LNCaP clone FGC (cell line): ENCODE measurements around the gene DDX1.
A peak's percentile ranks its signal among the peaks of the same experiment; 100 is the strongest.

Source experiments
- DNase-seq: peaks from one replicate; pipeline ENCODE4 v3.0.0-alpha.2; 2011; ENCODE audit warnings: low read depth
- H3K4me3 ChIP-seq: 2 replicates; pipeline ENCODE4 v1.5.1; 2011; ENCODE audit warnings: mild to moderate bottlenecking, low read depth, low read length, control low read depth
- CTCF ChIP-seq: IDR thresholded peaks from 2 replicates; pipeline ENCODE4 v1.5.1; 2012; ENCODE audit warnings: mild to moderate bottlenecking; ENCODE audit not compliant: control insufficient read depth, insufficient read depth; ENCODE audit errors: extremely low read depth

Gene DDX1

GRCh38 chr2:15559379-15560139, 32.1 kb upstream of the DDX1 start:
- no peak for DNase-seq
- no peak for TF ChIP-seq CTCF
- H3K4me3 ChIP-seq, result peak overlapping the region; percentile 90

- no peak for DNase-seq
- peak overlapping the region; percentile 90 for H3K4me3 ChIP-seq
- TF ChIP-seq CTCF, result no peak
Measured at GRCh38 chr2:15560140-15560987, 31.3 kb upstream of the DDX1 start.

- peak; percentile 68 for DNase-seq
- no peak for TF ChIP-seq CTCF
Measured at GRCh38 chr2:15560988-15561573, 30.6 kb upstream of the DDX1 start, which contains the start of gene NBAS. Gene NBAS, minus strand, starts transcription at chr2:15561334. Its CDS starts 30 bp downstream, at chr2:15561304.

GRCh38 chr2:15561574-15562344, 29.9 kb upstream of the DDX1 start:
- no peak for DNase-seq
- no peak for TF ChIP-seq CTCF
- H3K4me3 ChIP-seq, result peak overlapping the region; percentile 90

More at GRCh38 chr2:15560988-15561573, 30.6 kb upstream of the DDX1 start, which contains the start of gene NBAS:
- H3K4me3 ChIP-seq, result peak within 1 kb of the TSS; percentile 90

- TF ChIP-seq CTCF, result no peak
- no peak for DNase-seq
- no peak overlapping the region for H3K4me3 ChIP-seq
Measured at GRCh38 chr2:15562354-15563031, 29.2 kb upstream of the DDX1 start.
